ENCODE data around the gene ANKRD44.
"Not testable (repeated sequence)": the region's sequence is repeated elsewhere in the genome, so short reads cannot be mapped to it uniquely, and the experiment has no call there.

ANKRD44 gene

DNA sequence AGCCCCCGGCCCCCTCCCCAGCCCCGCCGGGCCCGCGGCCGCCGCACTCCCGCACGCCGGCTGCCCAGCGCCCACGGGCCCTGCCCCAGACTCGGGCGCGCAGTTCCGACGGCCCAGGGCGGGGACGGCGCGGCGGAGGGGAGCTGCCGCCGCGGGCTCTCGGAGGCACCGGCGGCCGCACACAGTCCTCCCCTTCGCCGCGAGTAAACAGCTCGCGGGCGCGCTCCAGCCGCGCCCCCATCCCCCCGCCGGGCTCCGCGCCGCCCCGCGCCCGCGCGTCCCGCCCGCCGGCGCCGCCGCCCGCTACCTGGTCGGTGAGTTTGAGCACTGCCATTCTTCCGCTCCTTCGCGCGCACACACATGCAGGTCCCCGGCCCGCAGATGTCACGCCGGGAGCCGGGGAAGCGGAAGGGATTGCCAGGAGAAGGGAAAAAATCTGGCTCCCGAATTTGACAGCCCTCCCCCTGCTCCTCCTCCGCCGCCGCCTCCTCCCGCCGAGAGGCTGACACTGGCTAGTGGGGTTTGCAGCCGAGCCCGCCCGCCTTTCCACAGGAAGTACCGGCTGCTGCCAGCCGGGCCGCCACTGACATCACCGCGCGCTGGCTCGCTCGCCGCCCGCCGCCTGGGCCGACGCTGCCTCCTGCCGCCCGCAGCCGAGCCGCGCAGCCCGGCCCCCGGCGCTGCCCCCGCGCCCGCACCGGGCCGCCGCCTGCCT lies at the start of gene ANKRD44:
Gene ANKRD44 (minus strand): TSS at position 510 of the 715 bp plus-strand sequence. CDS start 176 bp downstream, at position 334.
- DNase-seq (ENCODE audit: low read depth in 2 of 2): peak; percentile 59 to 76

DNA sequence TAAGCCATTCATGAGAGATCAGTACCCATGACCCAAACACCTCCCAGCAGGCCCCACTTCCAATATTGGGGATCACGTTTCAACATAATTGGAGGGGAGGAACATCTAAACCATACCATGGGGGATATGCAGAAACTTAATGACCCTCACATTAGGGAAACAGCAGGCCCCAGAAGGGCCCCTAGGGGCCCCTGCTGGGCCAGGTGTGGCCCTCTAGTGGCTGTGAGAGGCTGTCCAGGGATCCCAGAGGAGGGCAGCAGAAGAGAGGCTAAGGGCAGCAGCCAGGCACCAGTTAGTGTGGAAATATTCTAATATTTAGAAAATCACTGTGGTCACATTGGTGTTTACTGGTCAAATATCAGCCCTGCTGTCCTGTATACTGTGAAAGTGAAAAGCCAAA lies 49.3 kb upstream of the ANKRD44 start:
- DNase-seq (ENCODE audit: low read depth in 2 of 2): no peak

DNA sequence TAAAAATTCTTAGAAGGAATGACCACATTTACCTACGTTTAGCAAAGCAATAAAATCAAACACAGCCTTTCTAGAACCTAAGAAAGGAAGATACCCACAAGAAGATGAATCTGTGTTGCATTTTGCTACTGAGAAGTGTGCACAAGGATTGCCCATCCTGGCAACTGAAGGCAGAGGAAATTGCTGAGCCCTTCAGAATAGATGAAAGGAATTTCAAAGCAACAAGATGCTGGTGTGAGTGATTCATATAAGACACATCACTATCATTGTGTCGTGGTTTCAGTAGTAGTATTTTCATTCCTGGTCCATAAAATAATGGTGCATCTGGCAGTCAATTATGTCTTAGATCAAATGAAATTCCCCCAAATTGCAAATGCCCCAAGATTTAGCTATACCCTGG lies 48.4 kb upstream of the ANKRD44 start:
- no peak for DNase-seq (ENCODE audit: low read depth in 2 of 2)

DNA sequence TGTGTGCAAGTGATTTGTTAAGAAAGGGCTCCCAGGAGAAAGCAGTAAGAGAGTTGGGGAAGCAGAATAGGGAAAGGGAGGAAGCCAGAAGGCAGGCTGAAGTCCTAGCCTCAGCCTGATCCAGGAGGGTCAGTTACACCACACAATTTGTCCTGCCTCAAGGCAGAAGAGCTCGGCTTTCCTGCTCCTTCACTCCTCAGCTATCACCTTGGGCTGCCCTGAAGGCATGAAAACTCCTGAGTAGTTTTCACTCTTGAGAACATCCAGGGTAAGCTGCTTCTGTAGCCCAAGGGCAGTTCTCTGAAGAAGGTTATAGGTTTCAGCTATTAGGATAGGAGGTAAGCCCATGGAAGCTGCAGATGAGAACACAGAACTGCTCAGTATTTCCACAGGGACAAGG lies 47.4 kb upstream of the ANKRD44 start:
- no peak for DNase-seq (ENCODE audit: low read depth in 2 of 2)

DNA sequence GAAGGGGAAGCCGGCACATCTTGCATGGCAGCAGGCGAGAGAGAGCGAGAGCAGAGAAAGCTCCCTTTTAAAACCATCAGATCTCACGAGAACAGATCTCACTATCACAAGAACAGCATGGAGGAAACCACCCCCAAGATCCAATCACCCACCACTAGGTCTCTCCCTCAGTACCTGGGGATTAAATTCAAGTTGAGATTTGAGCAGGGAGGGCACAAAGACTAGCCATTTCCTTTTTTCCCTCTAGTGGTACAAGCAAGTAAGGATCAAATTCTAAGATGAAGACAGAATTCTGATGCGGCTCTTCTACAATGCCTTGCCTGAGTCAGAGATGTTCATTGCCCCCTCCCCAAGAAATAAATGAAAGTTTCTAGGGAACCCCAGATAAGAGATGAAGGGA lies 45.6 kb upstream of the ANKRD44 start:
- DNase-seq (ENCODE audit: low read depth in 2 of 2): no peak

DNA sequence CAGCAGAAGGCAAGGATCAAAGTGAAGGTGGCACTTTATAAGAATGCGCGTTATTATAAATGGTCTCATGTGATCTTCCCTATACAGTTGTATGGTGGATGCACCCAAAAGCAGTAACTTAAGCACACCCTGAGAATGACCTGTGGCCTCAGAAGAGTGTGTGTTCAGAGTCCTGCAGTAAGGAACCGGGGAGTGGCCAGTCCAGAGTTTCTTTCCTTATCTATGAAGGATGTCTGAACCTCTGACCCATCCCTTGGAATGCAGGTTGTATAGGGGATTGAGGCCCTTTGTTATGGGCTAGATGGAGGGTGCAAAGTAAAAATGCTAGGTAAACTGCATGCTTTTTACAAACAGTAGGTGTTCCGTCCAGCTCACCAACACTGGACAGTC lies 43.6 kb upstream of the ANKRD44 start:
- no peak for DNase-seq (ENCODE audit: low read depth in 2 of 2)

DNA sequence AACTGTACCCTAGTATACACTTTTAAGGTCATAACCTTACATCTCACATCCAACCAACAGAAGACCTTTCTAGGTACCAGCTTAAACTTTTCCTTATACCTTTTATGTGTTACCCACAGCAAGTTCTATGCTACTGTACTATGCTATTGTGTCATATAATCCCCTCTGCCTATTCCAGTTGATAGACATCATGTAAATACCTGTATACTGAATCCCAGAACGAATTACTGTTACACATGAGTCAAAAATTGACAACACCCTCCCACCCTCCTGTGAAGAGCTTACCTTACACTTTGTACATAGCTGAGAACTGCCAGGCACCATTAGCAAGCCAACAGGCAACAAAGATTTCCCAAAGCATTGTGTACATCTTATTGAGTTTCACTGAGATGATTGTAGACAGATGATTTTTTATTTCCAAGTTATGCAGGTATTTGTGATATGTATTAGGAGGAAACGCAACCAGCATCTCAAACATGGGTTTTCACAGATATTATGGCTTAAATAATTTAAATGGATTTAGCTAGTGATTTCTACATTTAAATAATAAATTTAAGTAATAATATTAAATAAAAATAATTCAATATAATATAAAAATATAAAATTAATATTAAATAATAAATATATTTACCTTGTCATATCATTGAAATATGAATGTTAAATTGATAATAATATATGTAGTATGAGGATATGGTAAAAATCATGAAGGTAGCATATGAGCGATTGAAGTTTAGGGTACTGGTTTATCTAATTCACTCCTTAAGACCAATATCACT lies 43.0 kb upstream of the ANKRD44 start:
- DNase-seq (ENCODE audit: low read depth in 2 of 2): no peak

DNA sequence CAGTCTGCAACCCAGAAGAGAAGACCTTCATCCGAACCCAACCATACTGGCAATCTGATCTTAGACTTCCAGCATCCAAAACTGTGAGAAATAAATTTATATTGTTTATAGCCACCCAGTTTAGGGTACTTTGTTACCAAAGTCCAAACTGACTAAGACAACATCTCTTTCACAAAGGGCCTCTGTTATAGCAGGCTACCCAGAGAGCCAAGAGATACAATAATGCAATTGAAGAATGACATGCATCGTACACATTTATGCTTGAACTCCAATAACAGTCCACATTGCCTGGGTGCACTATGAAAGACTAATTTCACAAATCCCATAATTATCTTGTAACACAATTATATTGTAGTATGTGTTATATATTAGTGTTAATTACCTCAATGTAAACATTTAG lies 39.1 kb upstream of the ANKRD44 start:
- DNase-seq (ENCODE audit: low read depth in 2 of 2): no peak

DNA sequence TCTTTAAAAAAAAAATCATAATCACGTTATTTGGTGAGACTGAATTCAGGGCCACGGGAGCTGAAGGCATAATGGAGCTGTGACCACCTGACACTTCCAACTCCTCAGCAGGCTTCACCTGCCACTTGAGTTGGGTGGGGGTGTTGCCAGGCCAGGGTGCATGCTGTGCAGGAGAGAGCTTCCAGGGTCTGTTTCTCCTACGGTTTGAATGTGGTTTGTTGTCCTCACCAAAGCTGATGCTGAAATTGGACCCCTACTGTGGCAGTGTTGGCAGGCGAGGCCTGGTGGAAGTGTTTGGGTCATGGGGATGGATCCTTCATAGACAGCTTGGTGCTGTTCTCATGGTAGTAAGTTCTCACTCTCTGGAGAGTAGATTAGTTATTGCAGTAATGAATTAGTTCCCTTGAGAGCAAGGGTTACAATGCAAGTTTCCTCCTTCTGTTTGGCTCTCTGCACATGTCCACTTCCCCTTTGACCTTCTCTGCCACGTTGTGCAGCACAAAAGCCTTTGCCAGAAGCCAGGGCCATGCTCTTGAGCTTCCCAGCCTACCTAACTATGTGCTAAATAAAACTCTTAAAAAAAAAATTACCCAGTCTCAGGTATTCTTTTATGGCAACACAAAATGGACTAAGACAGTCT lies 38.3 kb upstream of the ANKRD44 start:
- no peak for DNase-seq (ENCODE audit: low read depth in 2 of 2)

DNA sequence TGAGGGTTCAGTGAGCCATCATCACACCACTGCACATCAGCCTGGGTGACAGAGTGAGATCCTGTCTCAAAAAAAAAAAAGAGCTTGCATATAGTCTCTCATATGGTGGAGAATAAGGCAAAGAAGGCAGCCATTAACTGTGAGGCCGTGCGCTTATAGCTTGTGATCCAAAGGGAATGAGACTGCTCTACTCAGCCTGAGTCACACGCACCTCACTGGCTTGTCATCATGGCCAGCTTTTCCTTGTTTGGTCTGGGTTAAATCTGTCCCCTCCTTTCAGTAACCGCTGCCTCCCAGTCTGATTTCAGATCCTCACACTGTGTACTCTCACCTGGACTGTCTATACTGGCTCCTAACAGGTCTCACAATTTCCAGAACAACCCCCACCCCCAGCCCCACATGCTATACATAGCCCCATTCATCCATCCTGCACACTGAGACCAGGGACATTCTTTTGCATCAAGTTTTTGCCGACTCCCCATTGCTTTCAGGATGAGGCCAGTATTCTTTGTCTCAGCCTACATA lies 35.3 kb upstream of the ANKRD44 start:
- DNase-seq (ENCODE audit: low read depth in 2 of 2): no peak

DNA sequence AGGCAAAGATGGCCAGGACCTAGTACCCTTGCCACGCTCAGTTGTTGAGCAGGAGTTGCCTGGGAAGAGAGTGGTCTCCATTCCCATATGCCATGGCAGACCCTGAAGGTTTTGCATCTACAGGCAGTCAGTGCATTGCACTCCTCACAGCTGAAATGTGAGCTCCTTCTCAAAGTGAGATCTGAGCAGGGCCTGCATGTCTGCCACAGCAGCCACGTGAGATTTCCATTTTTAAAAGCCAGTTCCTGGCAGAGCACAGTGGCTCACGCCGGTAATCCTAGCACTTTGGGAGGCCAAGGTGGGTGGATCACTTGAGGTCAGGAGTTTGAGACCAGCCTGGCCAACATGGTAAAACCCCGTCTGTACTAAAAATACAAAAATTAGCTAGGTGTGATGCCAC lies 33.4 kb upstream of the ANKRD44 start:
- DNase-seq (ENCODE audit: low read depth in 2 of 2): not testable (repeated sequence)

DNA sequence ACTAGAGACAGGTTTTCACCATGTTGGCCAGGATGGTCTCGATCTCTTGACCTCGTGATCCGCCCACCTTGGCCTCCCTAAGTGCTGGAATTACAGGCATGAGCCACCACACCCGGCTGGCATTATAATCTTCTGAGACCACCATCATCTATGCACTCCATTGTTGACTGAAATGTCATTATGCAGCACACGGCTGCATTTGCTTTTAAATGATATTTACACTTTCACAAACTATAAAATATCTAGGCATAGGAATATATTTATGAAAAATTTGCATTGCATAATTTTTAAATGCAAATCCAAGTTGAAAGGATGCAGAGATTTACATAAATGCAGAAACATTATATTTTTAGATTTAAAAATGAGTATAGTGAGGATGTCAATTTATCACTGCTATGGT lies 30.0 kb upstream of the ANKRD44 start:
- DNase-seq (ENCODE audit: low read depth in 2 of 2): no peak

DNA sequence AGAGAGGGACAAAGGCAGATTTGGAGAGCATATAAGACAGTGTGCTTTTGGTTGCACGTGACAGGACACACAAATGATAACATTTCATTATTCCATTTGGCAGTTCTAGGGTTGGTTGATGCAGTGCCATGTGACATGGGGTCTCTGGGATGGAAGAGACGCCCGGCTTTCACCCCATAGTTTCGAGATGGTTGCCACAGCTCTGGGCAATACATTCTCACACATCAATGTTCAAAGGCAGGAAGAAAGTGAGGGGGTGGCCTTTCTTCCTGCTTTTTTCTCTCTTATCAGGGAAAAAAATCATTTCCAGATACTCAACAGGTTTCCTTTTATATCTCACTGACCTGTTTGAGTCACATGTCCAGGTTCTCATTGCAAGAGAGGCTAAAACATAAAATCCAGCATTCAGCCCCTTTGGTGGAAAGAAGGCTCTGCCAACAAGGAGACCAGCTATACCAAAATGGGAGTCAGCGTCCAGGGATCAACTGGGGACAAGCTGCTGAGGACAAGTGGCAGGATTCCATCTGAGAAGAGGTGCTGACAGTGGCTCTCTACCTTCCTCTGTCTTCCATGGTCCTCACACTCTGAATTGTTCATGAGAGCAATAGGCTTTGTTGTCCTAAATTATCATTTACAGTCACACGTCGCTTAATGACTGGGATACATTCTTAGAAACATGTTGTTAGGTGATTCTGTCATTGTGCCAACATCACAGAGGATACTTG lies 29.1 kb upstream of the ANKRD44 start:
- DNase-seq (ENCODE audit: low read depth in 2 of 2): no peak

DNA sequence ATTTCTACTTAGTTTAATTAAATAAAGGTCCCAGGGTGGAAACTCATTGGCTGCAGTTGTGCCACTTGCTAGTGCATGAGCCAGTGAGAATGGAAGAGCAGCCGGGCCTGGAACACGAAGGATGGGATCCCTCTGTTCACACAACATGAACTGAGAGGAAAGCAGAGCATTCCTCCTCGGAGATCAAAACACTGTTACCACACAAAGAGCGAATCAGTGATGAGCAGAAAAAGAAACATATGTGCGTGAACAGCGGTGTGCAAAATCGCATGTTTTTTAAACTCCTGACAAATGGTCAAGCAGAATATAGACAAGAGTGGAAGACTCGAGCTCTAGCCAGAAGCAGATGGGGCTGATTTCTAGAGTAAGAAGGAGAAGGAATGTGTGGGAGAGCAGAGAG lies 28.4 kb upstream of the ANKRD44 start:
- no peak for DNase-seq (ENCODE audit: low read depth in 2 of 2)

DNA sequence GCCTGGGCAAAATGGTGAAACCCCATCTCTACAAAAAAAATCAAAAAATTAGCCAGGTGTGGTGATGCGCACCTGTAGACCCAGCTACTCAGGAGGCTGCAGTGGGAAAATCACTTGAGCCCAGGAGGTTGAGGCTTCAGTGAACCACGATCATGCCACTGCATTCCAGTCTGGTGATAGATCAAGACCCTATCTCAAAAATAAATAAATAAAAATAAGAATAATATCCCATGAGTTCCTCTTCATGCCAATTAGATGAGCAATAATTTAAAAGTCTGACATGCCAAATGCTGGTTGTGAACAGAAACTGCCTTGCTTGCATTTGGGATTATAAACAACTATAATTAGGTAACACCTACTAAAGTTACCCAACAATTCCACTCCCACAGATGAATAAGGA lies 22.1 kb upstream of the ANKRD44 start:
- no peak for DNase-seq (ENCODE audit: low read depth in 2 of 2)

DNA sequence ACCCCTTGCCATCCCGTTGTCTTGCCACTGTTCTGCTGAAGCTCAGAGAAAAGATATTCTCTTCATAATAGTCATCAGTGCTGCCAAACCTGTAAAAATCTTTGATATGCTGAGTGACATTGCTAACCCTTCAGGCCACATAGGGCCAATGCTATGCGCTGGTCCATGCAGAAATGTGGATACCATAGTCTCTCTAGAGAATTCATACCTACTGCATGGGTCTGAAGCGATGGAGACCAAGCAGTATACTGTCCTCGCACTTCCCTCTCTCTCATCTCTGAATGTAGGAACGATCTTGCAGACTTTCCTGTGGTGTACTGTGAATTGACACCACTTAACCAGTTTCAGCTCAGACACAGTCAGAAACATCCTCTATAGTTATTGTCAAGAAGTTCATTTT lies 17.9 kb upstream of the ANKRD44 start:
- no peak for DNase-seq (ENCODE audit: low read depth in 2 of 2)

DNA sequence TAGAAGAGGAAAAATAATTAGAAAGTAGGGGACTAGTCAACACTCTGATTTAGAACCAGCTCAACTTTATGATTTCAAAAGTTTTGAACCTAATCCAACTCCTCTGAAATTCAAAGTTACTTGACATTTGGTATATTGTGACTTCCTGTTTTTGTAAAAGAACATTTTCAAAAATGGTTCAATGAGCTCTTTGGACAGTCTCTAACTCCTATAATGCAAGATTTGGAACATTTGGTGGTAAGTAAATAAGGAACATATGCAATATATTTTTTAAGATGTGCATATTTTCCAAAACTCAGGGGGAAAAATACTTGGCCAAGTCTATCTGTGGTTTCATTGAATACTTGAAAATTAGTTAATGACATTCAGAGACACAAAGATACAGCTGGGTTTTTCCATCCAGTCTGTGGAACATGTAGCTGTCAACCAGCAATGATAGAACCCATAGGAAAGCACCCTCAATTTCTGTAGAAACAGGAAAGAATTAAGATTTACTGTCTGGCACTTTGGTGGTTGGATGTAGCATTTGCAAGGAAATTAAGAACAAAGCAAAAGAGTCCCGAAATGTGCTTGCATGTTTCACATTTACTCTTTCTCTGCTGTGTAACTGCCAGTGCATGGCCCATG lies 17.0 kb upstream of the ANKRD44 start:
- DNase-seq (ENCODE audit: low read depth in 2 of 2): no peak

DNA sequence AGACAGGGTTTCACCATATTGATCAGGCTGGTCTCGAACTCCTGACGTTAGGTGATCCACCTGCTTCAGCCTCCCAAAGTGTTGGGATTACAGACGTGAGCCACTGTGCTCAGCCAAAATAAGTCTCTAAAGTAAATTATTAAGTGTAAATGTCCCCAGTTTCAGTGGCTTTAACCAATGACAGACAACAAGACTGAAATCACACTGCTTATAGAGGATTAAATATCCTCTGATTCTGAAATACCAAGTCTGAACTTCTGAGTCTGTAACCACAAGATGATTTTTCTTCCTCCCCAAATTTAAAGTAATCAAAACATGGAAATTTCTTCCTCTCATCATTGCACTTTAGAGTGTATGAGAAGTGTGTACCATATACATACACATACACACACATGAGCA lies 16.5 kb upstream of the ANKRD44 start:
- DNase-seq (ENCODE audit: low read depth in 2 of 2): no peak

DNA sequence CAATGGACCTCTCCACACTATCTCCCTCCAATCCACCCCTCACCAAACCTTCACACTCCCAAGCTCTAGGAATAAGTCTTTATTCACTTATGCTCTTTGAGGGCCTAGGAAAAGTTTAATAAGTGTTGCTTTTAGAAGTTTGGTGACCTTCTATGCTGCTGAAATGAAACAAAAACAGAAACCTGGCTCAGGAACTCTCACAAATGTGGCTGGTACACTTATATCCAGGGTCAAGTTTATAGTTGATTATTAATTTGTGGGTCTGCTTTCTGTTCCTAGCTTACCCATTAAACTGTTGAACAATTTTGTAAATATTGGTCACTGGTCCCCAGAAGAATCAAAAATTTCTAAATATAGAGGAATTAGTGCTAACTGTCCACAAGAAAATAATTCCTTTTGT lies 14.2 kb upstream of the ANKRD44 start:
- DNase-seq (ENCODE audit: low read depth in 2 of 2): no peak

DNA sequence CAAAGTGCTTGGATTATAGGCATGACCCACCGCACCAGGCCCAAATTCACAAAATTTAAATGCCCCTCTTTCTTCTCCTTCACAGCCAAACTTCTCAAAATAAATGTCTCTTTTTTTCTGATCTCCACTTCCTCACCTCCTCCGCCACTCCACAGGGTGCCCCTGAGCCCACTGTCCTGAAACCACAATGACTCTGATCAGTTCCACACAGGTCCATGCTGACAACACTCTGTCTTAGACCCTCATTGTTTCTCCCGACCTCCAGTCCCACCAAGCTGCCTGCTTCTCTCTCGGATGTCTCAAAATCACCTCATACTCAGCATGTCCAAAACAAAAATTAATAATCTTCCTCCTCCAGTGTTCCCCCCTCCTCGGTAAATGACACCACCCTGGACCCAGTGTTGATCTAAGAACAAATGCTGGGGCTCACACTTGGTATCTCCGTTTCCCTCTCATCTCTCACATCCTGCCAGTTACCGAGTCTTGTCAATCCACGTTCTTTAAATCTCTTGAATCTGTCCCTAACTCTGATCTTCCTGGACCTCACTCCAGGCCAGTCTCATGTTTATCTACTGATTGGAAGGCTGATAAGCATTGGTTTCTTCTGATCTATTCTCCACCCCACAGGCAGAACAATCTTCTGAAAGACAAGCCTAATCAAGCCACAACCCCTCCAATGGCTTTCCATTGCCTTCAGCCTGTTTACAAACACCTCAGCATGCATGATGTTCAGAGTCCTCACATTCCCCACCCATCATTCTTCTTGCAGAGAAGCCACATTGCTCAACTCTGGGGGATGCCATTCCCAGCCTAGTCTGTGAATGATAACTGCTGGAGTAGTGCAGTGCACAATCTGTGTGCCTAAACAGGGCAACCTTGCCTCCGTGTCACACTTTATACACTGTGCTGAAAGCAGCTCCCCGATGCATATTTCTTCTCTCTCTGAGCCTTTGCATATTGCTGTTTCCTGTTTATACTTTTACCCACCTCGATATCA lies 12.4 kb upstream of the ANKRD44 start:
- DNase-seq (ENCODE audit: low read depth in 2 of 2): no peak
